Esophagus (tissue), 2 donors: ENCODE data around the gene TNFSF8. TPM values are rescaled to one million over a fixed set of nuclear protein-coding genes. Genes with fewer than 3 reads are reported as not detected.

Experiments used
- H3K27ac ChIP-seq, 2 donors: one replicate each; pipeline ENCODE4 v1.5.1; 2013; ENCODE audit warnings: low read depth in 2 of 2, mild to moderate bottlenecking in 2 of 2, inconsistent platforms in 1 of 2, low read length in 1 of 2, moderate library complexity in 1 of 2
- H3K27me3 ChIP-seq, 2 donors: one replicate each; pipeline ENCODE4 v1.6.1; 2013; ENCODE audit warnings: low read length in 2 of 2, control low read depth in 1 of 2, mild to moderate bottlenecking in 1 of 2; ENCODE audit not compliant: insufficient read depth in 2 of 2, control insufficient read depth in 1 of 2
- H3K36me3 ChIP-seq, 2 donors: one replicate each; pipeline ENCODE4 v1.6.1; 2013; ENCODE audit warnings: low read length in 1 of 2; ENCODE audit not compliant: control insufficient read depth in 2 of 2, insufficient read depth in 2 of 2
- H3K4me1 ChIP-seq, 2 donors: one replicate each; pipeline ENCODE4 v1.6.1; 2013; ENCODE audit warnings: low read length in 1 of 2; ENCODE audit not compliant: control insufficient read depth in 2 of 2, insufficient read depth in 2 of 2
- H3K4me3 ChIP-seq, 2 donors: one replicate each; pipeline ENCODE4 v1.5.1; 2013; ENCODE audit warnings: low read length in 2 of 2, mild to moderate bottlenecking in 2 of 2, low read depth in 1 of 2, moderate library complexity in 1 of 2
- H3K9me3 ChIP-seq, 2 donors: one replicate each; pipeline ENCODE4 v1.6.1; 2013; ENCODE audit warnings: mild to moderate bottlenecking in 2 of 2, low read depth in 1 of 2, low read length in 1 of 2, moderate library complexity in 1 of 2; ENCODE audit not compliant: control insufficient read depth in 2 of 2, insufficient read depth in 1 of 2
- WGBS, 2 donors: extraction: QIAGEN DNeasy Blood & Tissue Kit; methylation state at CpG; one replicate each; pipeline ENCODE4 v1.1.7; 2013; 5-methylcytosine and 5-hydroxymethylcytosine counted together
- polyA plus RNA-seq, 2 donors: library from polyadenylated mRNA; stranded (reverse); fragments of 200-250 nt; gene quantifications; one replicate each; pipeline ENCODE4 v1.2.3, GENCODE V29; 2013
- donor health status: healthy with polysubstance abuse.
- donor health status: Bipolar disorder and iron deficiency.

TNFSF8 gene
- polyA plus RNA-seq, 2 donors: 0.18 to 0.47 TPM

DNA sequence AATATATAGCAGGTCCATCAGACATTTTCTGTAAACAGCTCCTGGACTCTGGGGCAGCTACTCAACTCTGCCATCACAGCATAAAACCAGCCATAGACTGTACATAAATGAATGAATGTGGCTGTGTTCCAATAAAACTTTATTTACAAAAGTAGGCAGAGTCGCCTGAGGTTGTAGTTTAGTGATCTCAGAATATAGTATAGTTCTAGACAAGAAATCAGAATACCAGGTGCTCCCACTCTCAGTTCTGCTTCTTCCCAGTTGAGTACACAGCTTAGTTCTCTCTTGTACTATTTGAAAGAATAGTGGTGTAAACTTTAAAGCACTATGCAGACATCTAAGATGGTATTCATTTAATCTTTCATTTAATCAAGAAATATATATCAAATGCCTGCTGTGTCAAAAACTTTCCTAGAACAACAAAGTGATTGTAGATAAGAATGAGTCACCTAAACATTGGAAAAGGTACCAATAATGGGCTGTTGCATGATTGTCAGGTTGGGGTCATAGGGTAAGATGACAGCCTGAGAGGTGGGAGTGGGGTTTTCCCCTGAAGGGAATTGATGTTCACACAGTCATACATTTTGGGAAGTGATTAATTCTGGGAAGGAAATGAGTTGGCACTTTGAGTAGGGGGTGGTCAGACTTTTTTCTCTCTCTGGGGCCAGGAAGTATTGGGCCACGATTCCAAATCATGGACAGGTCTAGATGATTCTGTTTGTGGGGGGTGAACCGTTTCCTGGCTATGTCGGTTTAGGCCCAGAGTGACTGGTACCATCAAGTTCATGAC, 37.0 kb downstream of the TNFSF8 start:
- 83 to 87% methylated on average over 4 of the region's 4 CpGs for WGBS, 2 donors

DNA sequence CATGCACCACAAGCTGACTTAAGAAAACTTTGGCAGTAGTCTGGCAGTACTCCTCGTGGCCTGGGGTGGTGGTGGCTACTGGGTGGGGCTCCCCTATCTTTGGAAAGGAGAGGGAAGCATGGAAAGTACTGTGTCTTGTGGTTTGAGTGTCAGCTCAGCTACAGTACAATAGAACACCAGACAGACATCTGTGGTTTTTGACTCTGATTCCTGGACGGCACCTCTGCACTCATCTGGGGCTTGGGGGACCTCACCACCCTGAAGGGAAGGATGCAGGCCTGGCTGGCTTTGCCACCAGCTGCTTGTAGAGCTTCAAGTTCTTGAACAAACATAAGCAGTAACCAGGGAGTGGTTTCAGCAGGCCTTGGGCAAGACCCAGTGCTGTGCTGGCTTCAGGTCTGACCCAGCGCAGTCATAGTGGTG, 40.6 kb downstream of the TNFSF8 start:
- Histone ChIP-seq H3K4me3 (no peak overlapping the region), H3K9me3 (no peaks in the 10 kb centered on the region), H3K36me3 (no peaks in the 10 kb centered on the region), H3K27me3 (no peaks in the 10 kb centered on the region), H3K27ac (no peak overlapping the region), H3K4me1 (peaks cover 0 to 9% of the 10 kb centered on the region in 2 donors)
- 44 to 55% methylated on average over 3 of the region's 3 CpGs for WGBS, 2 donors

More for the DNA sequence above, 37.0 kb downstream of the TNFSF8 start:
- Histone ChIP-seq H3K9me3 (no peaks in the 10 kb centered on the region), H3K4me1 (peaks cover 0 to 9% of the 10 kb centered on the region in 2 donors), H3K36me3 (no peaks in the 10 kb centered on the region), H3K27me3 (no peaks in the 10 kb centered on the region), H3K27ac (no peak overlapping the region), H3K4me3 (no peak overlapping the region)

DNA sequence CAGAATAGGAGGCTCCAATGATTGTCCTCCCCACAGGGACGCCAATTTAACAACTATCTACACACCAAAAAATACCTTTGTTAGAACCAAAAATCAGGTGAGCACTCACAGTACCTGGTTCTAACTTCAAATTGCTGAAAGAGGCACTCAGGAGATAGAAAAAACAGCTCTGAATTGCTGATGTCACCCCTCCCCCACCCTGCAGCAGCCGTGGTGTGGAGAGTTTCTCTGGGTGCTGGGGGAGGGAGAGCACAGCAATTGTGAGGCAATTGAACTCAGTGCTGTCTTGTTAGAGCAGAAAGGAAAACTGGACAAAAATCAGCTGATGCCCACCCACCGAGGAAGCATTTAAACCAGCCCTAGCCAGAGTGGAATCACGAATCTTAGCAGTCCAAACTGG, 41.8 kb downstream of the TNFSF8 start:
- WGBS, 2 donors: 77 to 78% methylated on average over 4 of the region's 4 CpGs
- H3K4me3 ChIP-seq: no peak overlapping the region
- no peak overlapping the region for H3K27ac ChIP-seq
- no peaks in the 10 kb centered on the region for H3K27me3 ChIP-seq
- H3K36me3 ChIP-seq: no peaks in the 10 kb centered on the region
- peaks cover 0 to 9% of the 10 kb centered on the region in 2 donors for H3K4me1 ChIP-seq
- H3K9me3 ChIP-seq: no peaks in the 10 kb centered on the region

DNA sequence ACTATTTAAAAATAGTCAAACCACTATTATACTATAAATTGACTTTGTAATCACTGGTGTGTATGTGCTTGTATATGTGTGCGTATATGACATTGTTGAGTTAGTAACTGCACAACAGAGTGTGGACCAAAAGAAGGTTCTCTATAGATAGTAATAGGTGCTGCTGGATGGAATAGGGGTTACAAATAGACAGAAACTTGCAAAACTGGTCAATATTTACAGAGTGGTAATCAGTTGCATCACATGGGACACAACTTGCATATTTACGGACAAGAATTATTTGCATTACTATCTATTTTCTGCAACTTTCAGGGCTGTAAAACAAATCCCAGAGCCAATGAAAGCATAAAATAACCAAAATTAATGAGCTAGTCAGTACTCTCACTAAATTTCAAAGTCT, 42.4 kb downstream of the TNFSF8 start:
- H3K27ac ChIP-seq: no peak overlapping the region
- H3K27me3 ChIP-seq: no peaks in the 10 kb centered on the region
- no peaks in the 10 kb centered on the region for H3K36me3 ChIP-seq
- peaks cover 0 to 9% of the 10 kb centered on the region in 2 donors for H3K4me1 ChIP-seq
- no peak overlapping the region for H3K4me3 ChIP-seq
- WGBS, 2 donors: 94 to 96% methylated on average over 2 of the region's 2 CpGs
- H3K9me3 ChIP-seq: no peaks in the 10 kb centered on the region

DNA sequence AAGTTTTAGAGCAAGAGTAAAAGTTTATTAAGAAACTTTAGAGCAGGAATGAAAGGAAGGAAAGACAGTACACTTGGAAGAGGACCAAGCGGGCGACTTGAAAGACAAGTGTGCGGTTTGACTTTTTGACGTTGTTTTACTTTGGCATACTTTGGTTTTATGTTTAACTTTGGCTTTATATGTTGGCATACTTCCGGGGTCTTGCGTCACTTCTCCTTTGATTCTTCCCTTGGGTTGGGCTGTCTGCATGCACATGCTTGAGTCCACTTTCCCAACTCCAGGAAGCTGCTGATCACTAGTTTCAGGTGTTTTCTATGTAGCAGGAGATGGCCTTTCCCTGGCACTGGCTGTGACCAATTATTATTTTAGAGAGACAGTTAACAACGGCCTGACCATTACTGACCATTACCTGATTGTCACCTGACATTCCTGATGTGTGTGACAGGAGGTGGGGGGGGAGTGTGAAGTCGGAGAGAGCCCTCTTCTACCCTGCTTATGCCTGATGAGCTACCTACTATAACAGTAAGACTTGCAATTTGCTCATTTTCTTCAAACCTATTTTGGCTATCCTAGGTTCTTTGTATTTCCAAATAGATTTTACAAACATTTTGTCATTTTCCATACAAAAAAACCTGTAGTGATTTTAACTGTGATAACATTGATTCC, 45.5 kb downstream of the TNFSF8 start:
- Histone ChIP-seq H3K27ac (peak overlapping the region; percentile 73 to 75), H3K27me3 (no peaks in the 10 kb centered on the region), H3K9me3 (no peaks in the 10 kb centered on the region), H3K4me3 (no peak overlapping the region), H3K36me3 (no peaks in the 10 kb centered on the region), H3K4me1 (peaks cover 0 to 7% of the 10 kb centered on the region in 2 donors)
- 52 to 53% methylated on average over 8 of the region's 8 CpGs for WGBS, 2 donors

DNA sequence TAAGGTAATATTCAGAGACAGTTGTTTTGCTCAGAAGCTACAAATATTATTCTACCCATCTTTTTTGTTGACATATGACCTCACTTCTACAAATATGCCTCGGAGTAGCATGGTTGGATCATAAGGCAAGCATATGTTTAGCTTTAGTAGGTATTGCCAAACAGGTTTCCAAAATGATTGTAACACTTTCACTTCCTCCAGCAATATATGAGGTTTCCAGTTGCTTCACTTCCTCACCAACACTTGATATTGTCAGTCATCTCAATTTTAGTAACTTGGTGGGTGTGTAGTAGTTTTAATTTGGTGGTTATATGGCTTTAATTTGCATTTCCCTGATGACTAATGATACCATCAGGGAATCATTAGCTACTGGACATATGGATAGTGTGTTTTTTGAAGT, 46.7 kb downstream of the TNFSF8 start:
- 41 to 47% methylated on average over 1 of the region's 1 CpG for WGBS, 2 donors

DNA sequence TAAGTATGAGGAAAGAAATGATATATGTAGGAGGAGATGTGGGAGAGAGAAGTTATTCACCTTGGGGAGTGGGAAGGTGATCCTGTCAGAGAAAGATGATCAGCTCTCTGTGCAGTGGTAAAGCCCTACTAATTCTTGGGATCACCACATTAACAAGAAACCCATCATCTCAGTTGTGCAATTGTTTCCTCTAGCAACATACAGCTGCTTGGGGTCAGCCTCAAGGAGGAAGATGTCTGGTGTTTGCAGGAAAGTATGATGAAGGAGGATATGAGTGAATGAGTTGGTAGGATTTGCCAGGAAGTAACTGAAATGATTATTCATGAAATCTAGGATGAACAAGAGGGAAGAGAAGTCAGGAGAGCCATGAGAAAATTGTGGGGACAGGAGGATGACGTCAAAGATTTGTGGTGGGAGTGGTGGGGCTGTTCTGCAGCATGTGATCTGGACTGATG, 50.1 kb downstream of the TNFSF8 start:
- H3K27me3 ChIP-seq: no peaks in the 10 kb centered on the region
- no peak overlapping the region for H3K4me3 ChIP-seq
- H3K9me3 ChIP-seq: peaks cover 0 to 3% of the 10 kb centered on the region in 2 donors
- H3K27ac ChIP-seq: no peak overlapping the region
- no peaks in the 10 kb centered on the region for H3K4me1 ChIP-seq
- 63 to 80% methylated on average over 1 of the region's 1 CpG for WGBS, 2 donors
- H3K36me3 ChIP-seq: no peaks in the 10 kb centered on the region

More for the DNA sequence above, 46.7 kb downstream of the TNFSF8 start:
- Histone ChIP-seq H3K9me3 (no peaks in the 10 kb centered on the region), H3K36me3 (no peaks in the 10 kb centered on the region), H3K4me1 (no peaks in the 10 kb centered on the region), H3K4me3 (no peak overlapping the region), H3K27ac (no peak overlapping the region), H3K27me3 (no peaks in the 10 kb centered on the region)

DNA sequence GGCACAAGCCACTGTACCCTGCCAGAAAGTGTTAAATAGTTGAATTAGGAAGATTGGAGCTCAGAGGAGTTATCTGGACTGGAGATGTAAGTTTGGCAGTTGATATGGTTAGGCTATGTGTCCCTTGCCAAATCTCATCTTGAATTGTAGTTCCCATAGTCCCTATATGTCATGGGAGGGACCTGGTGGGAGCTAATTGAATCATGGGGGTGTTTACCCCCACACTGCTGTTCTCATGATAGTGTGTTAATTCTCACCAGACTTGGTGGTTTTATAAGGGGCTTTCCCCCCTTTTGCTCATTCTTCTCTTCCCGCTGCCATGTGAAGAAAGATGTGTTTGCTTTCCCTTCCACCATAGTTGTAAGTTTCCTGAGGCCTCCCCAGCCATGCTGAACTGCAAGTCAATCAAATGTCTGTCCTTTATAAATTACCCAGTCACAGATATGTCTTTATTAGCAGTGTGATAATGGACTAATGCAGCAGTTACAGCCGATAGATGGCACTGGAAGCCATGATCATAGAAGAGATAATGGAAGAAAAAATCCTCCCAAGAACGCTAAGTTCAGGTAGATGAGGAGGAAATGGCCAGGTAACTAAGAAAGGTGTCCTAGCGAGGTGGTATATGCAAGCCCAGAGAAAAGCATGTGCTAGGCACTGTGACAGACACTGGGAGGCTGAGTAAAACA, 51.4 kb downstream of the TNFSF8 start:
- Histone ChIP-seq H3K4me3 (no peak overlapping the region), H3K27me3 (no peaks in the 10 kb centered on the region), H3K4me1 (no peaks in the 10 kb centered on the region), H3K27ac (no peak overlapping the region), H3K9me3 (peaks cover 0 to 3% of the 10 kb centered on the region in 2 donors), H3K36me3 (no peaks in the 10 kb centered on the region)
- 92% methylated on average over 4 of the region's 4 CpGs for WGBS, 2 donors

DNA sequence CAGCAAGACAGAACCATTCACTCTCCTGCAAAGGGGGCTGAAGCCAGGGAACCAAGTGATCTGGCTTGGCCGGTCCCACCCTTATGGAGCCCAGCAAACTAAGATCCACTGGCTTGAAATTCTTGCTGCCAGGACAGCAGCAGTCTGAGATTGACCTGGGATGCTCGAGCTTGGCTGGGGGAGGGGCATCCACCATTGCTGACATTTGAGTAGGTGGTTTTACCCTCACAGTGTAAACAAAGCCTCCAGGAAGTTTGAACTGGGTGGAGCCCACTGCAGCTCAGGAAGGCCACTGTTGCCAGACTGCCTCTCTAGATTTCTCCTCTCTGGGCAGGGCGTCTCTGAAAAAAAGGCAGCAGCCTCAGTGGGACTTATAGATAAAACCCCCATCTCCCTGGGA, 60.5 kb downstream of the TNFSF8 start:
- no peak overlapping the region for H3K4me3 ChIP-seq

More for the DNA sequence above, 60.5 kb downstream of the TNFSF8 start:
- Histone ChIP-seq H3K27me3 (no peaks in the 10 kb centered on the region), H3K36me3 (no peaks in the 10 kb centered on the region), H3K27ac (no peak overlapping the region), H3K4me1 (no peaks in the 10 kb centered on the region), H3K9me3 (peaks cover 0 to 4% of the 10 kb centered on the region in 2 donors)
- 68 to 72% methylated on average over 3 of the region's 3 CpGs for WGBS, 2 donors
